ENCODE data around the gene KRTAP3-1. TPM values are rescaled to one million over a fixed set of nuclear protein-coding genes. Genes with fewer than 3 reads are reported as not detected.
"Not testable (repeated sequence)": the region's sequence is repeated elsewhere in the genome, so short reads cannot be mapped to it uniquely, and the experiment has no call there.

The KRTAP3-1 gene
- total RNA-seq, 2 experiments from 2014 or later: not detected

- CTCF ChIA-PET (ENCODE audit: unreplicated experiment): no interaction called here
These were observed 39.5 kb upstream of the KRTAP3-1 start for GRCh38 chr17:41048441-41048840.

DNA sequence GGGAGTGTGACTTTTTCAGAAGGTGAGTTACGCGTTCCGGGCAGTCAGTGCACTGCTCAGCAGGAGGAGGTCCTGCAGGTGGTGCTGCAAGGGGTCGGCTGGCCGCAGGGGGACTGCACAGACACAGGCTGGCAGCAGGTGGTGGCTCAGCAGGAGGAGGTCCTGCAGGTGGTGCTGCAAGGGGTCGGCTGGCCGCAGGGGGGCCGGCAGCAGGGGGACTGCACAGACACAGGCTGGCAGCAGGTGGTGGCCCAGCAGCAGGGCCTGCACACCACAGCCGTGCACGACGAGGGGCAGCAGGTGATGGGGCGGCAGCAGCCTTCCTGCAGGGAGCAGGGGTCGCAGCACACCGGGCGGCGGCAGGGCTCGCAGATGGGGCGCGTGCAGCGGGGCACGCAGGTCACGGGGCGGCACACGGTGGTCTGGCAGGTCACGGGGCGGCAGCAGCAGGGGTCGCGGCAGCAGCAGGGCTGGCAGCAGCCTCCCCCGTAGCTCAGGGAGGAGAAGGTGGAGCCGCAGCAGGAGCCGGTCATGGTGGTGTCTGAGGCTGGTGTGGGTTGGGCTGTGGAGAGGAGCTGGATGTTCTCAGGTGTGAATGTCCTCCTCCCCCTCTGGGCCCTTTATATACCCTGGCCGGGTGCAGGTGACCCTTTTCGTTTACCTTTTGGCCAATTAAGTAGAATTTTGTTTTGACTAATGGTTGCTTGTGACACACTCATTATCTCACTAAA lies 38.0 kb upstream of the KRTAP3-1 start, which contains the start of gene KRTAP2-1:
KRTAP2-1 (minus strand) TSS at position 582 of the 731 bp plus-strand sequence; CDS start at position 533, 49 bp downstream.
- DNase-seq (ENCODE audit: low spot score); H3K36me3 ChIP-seq (ENCODE audit: insufficient read depth, low read length); H3K27ac ChIP-seq (ENCODE audit: low read depth, low read length, poor library complexity, severe bottlenecking); H3K4me1 ChIP-seq (ENCODE audit: insufficient read depth, low read length, poor library complexity, severe bottlenecking); H3K9me2 ChIP-seq (ENCODE audit: insufficient read depth, low read length); intact Hi-C loops (cut with micrococcal nuclease; ENCODE audit: unreplicated experiment); H3K79me2 ChIP-seq (ENCODE audit: insufficient read depth, low read depth, low read length); H3K4me3 ChIP-seq (ENCODE audit: low read depth, low read length, poor library complexity, severe bottlenecking); H4K20me1 ChIP-seq (ENCODE audit: insufficient read depth, low read length); CTCF ChIA-PET (ENCODE audit: unreplicated experiment); H3K4me2 ChIP-seq (ENCODE audit: low read length); H2AFZ ChIP-seq (ENCODE audit: low read length); H3K9me3 ChIP-seq (ENCODE audit: low read length); BruUV-seq (replicated peaks); POLR2A ChIA-PET: not testable (repeated sequence)

More at GRCh38 chr17:41048441-41048840, 39.5 kb upstream of the KRTAP3-1 start:
- H3K9me2 ChIP-seq (ENCODE audit: insufficient read depth, low read length): no peaks in the 10 kb centered on the region
- intact Hi-C loops (cut with micrococcal nuclease; ENCODE audit: unreplicated experiment): no loop called here
- no peak overlapping the region for H3K4me2 ChIP-seq (ENCODE audit: low read length)
- no peaks in the 10 kb centered on the region for H3K9me3 ChIP-seq (ENCODE audit: low read length)
- POLR2A ChIA-PET: no interaction called here
- no peaks in the 10 kb centered on the region for H3K36me3 ChIP-seq (ENCODE audit: insufficient read depth, low read length)
- H3K4me1 ChIP-seq (ENCODE audit: insufficient read depth, low read length, poor library complexity, severe bottlenecking): no peaks in the 10 kb centered on the region
- DNase-seq (ENCODE audit: low spot score): no peak
- no peak overlapping the region for H2AFZ ChIP-seq (ENCODE audit: low read length)
- no peak for TF ChIP-seq CTCF (conservative IDR thresholded peaks at IDR 0.05; ENCODE audit: low read length)
- no peak for TF ChIP-seq EZH2phosphoT487 (IDR thresholded peaks at IDR 0.05; ENCODE audit: borderline replicate concordance, low read depth, low read length)
- H4K20me1 ChIP-seq (ENCODE audit: insufficient read depth, low read length): no peaks in the 10 kb centered on the region
- H3K4me3 ChIP-seq (ENCODE audit: low read depth, low read length, poor library complexity, severe bottlenecking): no peak overlapping the region
- no peaks in the 10 kb centered on the region for H3K79me2 ChIP-seq (ENCODE audit: insufficient read depth, low read depth, low read length)
- BruUV-seq (replicated peaks): no TSS peak
- H3K27ac ChIP-seq (ENCODE audit: low read depth, low read length, poor library complexity, severe bottlenecking): no peak overlapping the region

GRCh38 chr17:41042953-41043352 lies 34.0 kb upstream of the KRTAP3-1 start:
- H3K9me2 ChIP-seq (ENCODE audit: insufficient read depth, low read length): no peaks in the 10 kb centered on the region
- TF ChIP-seq CTCF (conservative IDR thresholded peaks at IDR 0.05; ENCODE audit: low read length) (no peak), EZH2phosphoT487 (IDR thresholded peaks at IDR 0.05; ENCODE audit: borderline replicate concordance, low read depth, low read length) (no peak)
- no peaks in the 10 kb centered on the region for H3K9me3 ChIP-seq (ENCODE audit: low read length)
- H3K4me1 ChIP-seq (ENCODE audit: insufficient read depth, low read length, poor library complexity, severe bottlenecking): no peaks in the 10 kb centered on the region
- intact Hi-C loops (cut with micrococcal nuclease; ENCODE audit: unreplicated experiment): no loop called here
- H3K79me2 ChIP-seq (ENCODE audit: insufficient read depth, low read depth, low read length): no peaks in the 10 kb centered on the region
- no peaks in the 10 kb centered on the region for H4K20me1 ChIP-seq (ENCODE audit: insufficient read depth, low read length)
- H3K27ac ChIP-seq (ENCODE audit: low read depth, low read length, poor library complexity, severe bottlenecking): no peak overlapping the region
- H3K4me3 ChIP-seq (ENCODE audit: low read depth, low read length, poor library complexity, severe bottlenecking): no peak overlapping the region
- no peak overlapping the region for H3K4me2 ChIP-seq (ENCODE audit: low read length)
- H3K36me3 ChIP-seq (ENCODE audit: insufficient read depth, low read length): no peaks in the 10 kb centered on the region
- DNase-seq (ENCODE audit: low spot score): no peak
- POLR2A ChIA-PET: no interaction called here
- CTCF ChIA-PET (ENCODE audit: unreplicated experiment): no interaction called here
- H2AFZ ChIP-seq (ENCODE audit: low read length): no peak overlapping the region
- BruUV-seq (replicated peaks): no TSS peak

DNA sequence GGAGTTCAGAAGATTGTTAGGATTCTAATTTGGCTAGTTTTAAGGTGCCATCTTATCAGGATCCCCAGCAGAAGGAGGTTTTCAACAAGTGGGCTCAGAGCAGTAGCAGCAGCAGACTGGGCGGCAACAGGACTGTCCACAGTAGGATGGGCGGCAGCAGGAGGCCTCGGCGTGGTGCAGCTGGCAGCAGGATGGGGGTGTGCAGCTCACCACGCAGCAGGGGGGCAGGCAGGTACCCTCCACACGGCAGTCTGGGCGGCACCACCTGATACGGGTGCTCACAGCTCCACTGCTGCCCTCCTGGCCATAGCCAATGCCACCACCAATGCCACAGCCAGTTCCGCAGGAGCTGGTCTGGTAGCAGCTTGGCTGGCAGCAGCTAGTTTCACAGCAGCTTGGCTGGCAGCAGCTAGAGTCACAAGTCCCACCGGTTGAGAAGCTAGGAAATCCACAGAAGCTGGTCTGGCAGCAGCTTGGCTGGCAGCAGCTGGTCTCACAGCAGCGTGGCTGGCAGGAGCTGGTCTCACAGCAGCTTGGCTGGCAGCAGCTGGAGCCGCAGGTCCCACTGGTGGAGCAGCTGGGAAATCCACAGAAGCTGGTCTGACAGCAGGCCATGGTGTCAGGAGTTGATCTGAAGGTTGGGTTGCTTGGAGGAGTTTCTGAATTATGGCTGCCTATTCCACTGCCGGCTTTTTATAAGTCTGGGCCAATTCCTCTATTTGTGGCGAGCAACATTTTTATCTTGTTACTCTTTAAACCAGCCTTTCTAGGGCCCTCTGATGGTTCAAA lies 32.0 kb upstream of the KRTAP3-1 start, which contains the start of gene KRTAP1-1:
KRTAP1-1 (minus strand) TSS at position 668 of the 789 bp plus-strand sequence; CDS start at position 615, 53 bp downstream.
- H3K36me3 ChIP-seq (ENCODE audit: insufficient read depth, low read length); H4K20me1 ChIP-seq (ENCODE audit: insufficient read depth, low read length); H3K4me1 ChIP-seq (ENCODE audit: insufficient read depth, low read length, poor library complexity, severe bottlenecking); H3K9me2 ChIP-seq (ENCODE audit: insufficient read depth, low read length); H3K4me3 ChIP-seq (ENCODE audit: low read depth, low read length, poor library complexity, severe bottlenecking); DNase-seq (ENCODE audit: low spot score); H3K27ac ChIP-seq (ENCODE audit: low read depth, low read length, poor library complexity, severe bottlenecking); intact Hi-C loops (cut with micrococcal nuclease; ENCODE audit: unreplicated experiment); H3K79me2 ChIP-seq (ENCODE audit: insufficient read depth, low read depth, low read length); H3K9me3 ChIP-seq (ENCODE audit: low read length); H2AFZ ChIP-seq (ENCODE audit: low read length); POLR2A ChIA-PET; BruUV-seq (replicated peaks); H3K4me2 ChIP-seq (ENCODE audit: low read length); CTCF ChIA-PET (ENCODE audit: unreplicated experiment): not testable (repeated sequence)

All from OCI-LY7 (cell line).